ENCODE measurements around the gene TRAF6. TPM values are rescaled to one million over a fixed set of nuclear protein-coding genes. Genes with fewer than 3 reads are reported as not detected.

TRAF6 gene
- total and polyA plus RNA-seq, 2 of the 13 experiments (the other 11 are each of a cell fraction or from before 2014, with no cell fraction given): 3.3 to 5.9 TPM

DNA sequence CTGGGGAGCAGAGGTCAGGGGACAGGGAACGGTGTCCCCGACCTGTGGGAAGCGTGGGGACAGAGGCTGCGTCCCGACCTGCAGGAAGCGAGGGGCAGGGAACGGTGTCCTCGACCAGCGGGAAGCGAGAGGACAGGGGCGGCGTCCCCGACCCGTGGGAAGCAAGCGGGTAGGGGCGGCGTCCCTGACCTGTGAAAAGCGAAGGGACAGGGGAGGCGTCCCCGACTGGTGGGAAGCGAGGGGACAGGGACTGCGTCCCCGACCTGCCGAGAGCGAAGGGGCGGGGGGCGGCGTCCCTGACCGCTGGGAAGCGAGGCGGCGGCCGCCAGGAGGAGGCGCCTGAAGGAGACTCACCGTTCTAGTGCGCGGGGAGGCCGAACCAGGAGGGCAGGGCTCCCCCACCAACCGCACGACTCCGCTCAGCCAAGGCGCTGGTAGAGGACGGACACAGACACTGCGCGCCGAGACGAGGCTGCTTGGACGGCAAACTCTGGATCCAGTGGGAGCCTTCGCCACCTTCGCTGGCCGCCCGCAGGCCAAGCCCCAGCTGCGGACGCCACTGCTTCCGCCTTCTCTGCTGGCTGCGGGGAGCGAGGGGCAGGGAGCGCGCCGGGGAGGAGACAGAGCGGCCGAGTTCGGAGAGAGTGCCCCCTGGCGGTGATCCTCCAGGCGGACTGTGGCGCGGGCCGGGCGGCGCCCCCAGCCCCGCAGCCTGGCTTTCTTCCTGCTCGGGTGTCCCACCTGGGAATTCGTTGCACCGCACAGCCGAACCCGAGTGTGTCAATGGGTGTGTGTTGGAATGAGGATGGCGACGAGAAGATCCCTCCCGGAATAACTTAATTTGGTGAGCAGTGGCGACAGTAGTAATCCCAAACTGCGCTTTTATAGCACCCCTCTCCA lies at the start of gene TRAF6 (continued):
- TF ChIP-seq, protein P1, sequence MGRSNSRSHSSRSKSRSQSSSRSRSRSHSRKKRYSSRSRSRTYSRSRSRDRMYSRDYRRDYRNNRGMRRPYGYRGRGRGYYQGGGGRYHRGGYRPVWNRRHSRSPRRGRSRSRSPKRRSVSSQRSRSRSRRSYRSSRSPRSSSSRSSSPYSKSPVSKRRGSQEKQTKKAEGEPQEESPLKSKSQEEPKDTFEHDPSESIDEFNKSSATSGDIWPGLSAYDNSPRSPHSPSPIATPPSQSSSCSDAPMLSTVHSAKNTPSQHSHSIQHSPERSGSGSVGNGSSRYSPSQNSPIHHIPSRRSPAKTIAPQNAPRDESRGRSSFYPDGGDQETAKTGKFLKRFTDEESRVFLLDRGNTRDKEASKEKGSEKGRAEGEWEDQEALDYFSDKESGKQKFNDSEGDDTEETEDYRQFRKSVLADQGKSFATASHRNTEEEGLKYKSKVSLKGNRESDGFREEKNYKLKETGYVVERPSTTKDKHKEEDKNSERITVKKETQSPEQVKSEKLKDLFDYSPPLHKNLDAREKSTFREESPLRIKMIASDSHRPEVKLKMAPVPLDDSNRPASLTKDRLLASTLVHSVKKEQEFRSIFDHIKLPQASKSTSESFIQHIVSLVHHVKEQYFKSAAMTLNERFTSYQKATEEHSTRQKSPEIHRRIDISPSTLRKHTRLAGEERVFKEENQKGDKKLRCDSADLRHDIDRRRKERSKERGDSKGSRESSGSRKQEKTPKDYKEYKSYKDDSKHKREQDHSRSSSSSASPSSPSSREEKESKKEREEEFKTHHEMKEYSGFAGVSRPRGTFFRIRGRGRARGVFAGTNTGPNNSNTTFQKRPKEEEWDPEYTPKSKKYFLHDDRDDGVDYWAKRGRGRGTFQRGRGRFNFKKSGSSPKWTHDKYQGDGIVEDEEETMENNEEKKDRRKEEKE (IDR thresholded peaks at IDR 0.05): no peak
- TF ChIP-seq ARHGAP35 (CRISPR knock-in tag; IDR thresholded peaks at IDR 0.05; ENCODE audit: borderline replicate concordance) (peak; percentile 90; the same call in 1 of the 2 replicates), PRPF4 (IDR thresholded peaks at IDR 0.05; ENCODE audit: low read depth, low read length, poor library complexity, severe bottlenecking) (no peak), ZNF788 (CRISPR knock-in tag; IDR thresholded peaks at IDR 0.05; ENCODE audit: borderline replicate concordance) (peak; percentile 98; the same call in 1 of the 2 replicates), KLF11 (CRISPR knock-in tag; IDR thresholded peaks at IDR 0.05) (0 out of 2 replicates have a peak, but pooled peaks have one; percentile 41), ELF4 (CRISPR knock-in tag; IDR thresholded peaks at IDR 0.05; ENCODE audit: borderline replicate concordance) (peak; percentile 86), CAMTA2 (CRISPR knock-in tag; IDR thresholded peaks at IDR 0.05; ENCODE audit: borderline replicate concordance) (0 out of 2 replicates have a peak, but pooled peaks have one; percentile 59), CREB1 (IDR thresholded peaks at IDR 0.05) (no peak), CREB1 (CRISPR knock-in tag; IDR thresholded peaks at IDR 0.05) (no peak), SALL1 (CRISPR knock-in tag; IDR thresholded peaks at IDR 0.05) (peak; percentile 90), ZC3H13 (CRISPR knock-in tag; IDR thresholded peaks at IDR 0.05) (no peak), ZSCAN30 (CRISPR knock-in tag; IDR thresholded peaks at IDR 0.05) (0 out of 2 replicates have a peak, but pooled peaks have one; percentile 71), FOXP1 (IDR thresholded peaks at IDR 0.05) (no peak), FOXP1 (CRISPR knock-in tag; IDR thresholded peaks at IDR 0.05) (no peak), ZNF605 (CRISPR knock-in tag; IDR thresholded peaks at IDR 0.05) (peak; percentile 89), ZNF766 (CRISPR knock-in tag; IDR thresholded peaks at IDR 0.05; ENCODE audit: borderline replicate concordance) (peak; percentile 71; the same call in 1 of the 2 replicates), ZNF333 (CRISPR knock-in tag; IDR thresholded peaks at IDR 0.05; ENCODE audit: borderline replicate concordance) (peak; percentile 90; the same call in 1 of the 2 replicates)
- TF ChIP-seq, protein P2, sequence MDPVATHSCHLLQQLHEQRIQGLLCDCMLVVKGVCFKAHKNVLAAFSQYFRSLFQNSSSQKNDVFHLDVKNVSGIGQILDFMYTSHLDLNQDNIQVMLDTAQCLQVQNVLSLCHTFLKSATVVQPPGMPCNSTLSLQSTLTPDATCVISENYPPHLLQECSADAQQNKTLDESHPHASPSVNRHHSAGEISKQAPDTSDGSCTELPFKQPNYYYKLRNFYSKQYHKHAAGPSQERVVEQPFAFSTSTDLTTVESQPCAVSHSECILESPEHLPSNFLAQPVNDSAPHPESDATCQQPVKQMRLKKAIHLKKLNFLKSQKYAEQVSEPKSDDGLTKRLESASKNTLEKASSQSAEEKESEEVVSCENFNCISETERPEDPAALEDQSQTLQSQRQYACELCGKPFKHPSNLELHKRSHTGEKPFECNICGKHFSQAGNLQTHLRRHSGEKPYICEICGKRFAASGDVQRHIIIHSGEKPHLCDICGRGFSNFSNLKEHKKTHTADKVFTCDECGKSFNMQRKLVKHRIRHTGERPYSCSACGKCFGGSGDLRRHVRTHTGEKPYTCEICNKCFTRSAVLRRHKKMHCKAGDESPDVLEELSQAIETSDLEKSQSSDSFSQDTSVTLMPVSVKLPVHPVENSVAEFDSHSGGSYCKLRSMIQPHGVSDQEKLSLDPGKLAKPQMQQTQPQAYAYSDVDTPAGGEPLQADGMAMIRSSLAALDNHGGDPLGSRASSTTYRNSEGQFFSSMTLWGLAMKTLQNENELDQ (CRISPR knock-in tag; IDR thresholded peaks at IDR 0.05; ENCODE audit: borderline replicate concordance): no peak
- TF ChIP-seq, protein P3, sequence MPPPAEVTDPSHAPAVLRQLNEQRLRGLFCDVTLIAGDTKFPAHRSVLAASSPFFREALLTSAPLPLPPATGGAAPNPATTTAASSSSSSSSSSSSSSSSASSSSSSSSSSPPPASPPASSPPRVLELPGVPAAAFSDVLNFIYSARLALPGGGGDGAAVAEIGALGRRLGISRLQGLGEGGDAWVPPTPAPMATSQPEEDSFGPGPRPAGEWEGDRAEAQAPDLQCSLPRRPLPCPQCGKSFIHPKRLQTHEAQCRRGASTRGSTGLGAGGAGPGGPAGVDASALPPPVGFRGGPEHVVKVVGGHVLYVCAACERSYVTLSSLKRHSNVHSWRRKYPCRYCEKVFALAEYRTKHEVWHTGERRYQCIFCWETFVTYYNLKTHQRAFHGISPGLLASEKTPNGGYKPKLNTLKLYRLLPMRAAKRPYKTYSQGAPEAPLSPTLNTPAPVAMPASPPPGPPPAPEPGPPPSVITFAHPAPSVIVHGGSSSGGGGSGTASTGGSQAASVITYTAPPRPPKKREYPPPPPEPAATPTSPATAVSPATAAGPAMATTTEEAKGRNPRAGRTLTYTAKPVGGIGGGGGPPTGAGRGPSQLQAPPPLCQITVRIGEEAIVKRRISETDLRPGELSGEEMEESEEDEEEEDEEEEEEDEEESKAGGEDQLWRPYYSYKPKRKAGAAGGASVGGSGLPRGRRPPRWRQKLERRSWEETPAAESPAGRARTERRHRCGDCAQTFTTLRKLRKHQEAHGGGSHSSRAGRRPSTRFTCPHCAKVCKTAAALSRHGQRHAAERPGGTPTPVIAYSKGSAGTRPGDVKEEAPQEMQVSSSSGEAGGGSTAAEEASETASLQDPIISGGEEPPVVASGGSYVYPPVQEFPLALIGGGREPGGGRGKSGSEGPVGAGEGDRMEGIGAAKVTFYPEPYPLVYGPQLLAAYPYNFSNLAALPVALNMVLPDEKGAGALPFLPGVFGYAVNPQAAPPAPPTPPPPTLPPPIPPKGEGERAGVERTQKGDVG (CRISPR knock-in tag; IDR thresholded peaks at IDR 0.05; ENCODE audit: borderline replicate concordance): peak; percentile 54; the same call in 1 of the 2 replicates
- TF ChIP-seq, protein P4, sequence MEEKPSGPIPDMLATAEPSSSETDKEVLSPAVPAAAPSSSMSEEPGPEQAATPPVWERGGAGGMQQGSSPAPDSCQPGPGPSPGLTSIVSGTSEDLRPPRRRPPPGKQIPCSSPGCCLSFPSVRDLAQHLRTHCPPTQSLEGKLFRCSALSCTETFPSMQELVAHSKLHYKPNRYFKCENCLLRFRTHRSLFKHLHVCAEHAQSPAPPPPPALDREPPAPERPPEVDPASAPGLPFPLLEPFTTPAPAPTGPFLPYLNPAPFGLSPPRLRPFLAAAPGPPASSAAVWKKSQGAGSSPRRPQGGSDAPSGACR (CRISPR knock-in tag; IDR thresholded peaks at IDR 0.05): peak; percentile 87

Measured in HepG2 (cell line).